CD4-positive, alpha-beta T cell treated with Interleukin-6 for 4 hours (primary cell): ENCODE results near the gene KIAA1671.
"Not testable (repeated sequence)": the region's sequence is repeated elsewhere in the genome, so short reads cannot be mapped to it uniquely, and the experiment has no call there.

Experiments
- DNase-seq: peaks from one replicate; pipeline ENCODE4 v3.0.0-alpha.2; 2020; ENCODE audit warnings: mixed read lengths

KIAA1671 gene

DNA sequence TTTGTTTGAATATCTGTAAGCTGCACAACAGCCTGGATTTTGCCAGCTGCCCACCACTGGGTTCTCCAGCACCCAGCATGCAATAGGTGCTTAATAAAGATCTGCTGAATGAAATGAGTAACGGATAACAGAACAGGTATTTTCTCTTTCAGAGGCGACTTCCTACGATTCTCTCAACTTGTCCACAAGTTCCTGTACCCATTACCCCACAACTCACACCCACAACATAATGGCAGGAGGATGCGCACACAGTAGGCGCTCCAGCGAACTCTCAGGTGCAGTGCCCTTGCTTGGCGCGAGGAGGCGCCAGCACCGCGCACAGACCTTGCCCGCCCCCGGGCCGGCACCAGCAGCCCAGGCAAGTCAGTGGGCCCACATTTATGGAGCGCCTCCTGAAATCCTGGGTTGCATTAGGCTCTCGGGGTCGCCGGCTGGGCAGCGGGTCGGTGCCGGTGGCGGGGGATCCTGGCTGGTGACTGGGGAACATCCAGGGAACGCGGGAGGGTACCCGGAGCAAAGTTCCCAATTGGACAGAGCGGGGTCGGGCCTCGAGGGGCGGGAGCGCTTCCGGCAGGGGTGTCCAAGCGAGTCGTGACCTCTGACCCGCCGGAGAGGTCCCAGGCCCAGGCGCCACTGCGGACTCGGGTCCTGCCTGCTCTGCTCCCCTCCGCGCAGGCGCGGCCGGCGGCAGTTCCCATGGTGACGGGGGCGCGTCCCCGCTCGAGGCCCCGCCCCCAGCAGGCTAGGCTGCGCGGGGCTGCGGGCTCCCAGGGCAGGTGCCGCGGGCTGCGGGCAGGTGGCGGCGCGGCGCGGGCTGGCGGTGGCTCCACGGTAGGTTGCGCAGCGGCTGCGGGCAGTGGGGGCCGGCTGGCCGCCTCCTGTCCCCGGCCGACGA, at the start of gene KIAA1671:
KIAA1671 (plus strand) TSS at position 775 of the 895 bp plus-strand sequence. CDS start 75,284 bp downstream, outside the sequence.
- peak; percentile 87 for DNase-seq

DNA sequence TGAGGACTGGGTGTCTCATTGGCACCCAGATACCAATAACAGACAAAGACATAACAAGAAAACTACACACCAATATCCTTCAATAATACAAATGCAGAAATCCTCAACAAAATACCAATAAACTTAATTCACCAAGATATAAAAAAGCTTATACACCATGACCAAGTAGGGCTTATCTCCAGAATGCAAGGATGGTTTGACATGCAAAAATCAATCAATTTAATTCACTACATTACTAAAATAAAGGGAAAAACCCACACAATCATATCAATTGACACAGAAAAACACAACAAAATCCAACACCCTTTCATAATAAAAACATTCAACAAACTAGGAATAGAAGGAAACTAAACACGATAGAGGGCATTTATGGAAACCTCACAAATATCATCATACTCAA, 46.6 kb upstream of the KIAA1671 start:
- no peak for DNase-seq

DNA sequence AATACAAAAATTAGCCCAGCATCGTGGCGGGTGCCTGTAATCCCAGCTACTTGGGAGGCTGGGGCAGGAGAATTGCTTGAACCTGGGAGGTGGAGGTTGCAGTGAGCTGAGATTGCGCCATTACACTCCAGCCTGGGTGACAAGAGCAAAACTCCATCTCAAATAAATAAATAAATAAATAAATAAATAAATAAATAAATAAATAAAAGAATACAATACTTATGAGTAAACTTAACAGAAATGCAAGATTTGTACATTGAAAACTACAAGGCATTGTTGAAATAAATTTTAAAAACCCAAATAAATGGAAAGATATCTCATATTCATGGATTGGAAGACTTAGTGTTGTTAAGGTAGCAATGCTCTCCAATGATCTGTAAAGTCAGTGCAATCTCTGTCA, 45.4 kb upstream of the KIAA1671 start:
- not testable (repeated sequence) for DNase-seq

DNA sequence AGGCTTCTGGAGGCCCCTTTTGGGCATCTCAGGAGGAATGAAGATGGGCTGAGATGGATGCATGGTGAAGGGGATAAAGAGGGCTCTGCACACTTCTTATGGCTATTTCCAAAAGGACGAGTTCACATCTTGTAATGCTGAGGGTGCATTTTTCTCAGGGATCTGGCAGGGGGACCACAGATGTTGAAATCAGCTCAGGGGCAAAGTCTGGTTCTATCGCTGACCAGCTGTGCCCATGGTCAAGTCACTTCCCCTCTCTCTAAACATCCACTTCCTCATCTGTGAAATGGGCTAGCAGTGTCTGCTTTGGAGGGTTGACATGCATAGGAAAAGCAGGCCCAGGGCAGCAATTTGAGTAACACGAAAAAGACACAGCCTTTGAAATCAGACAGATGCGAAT, 32.5 kb upstream of the KIAA1671 start:
- no peak for DNase-seq

DNA sequence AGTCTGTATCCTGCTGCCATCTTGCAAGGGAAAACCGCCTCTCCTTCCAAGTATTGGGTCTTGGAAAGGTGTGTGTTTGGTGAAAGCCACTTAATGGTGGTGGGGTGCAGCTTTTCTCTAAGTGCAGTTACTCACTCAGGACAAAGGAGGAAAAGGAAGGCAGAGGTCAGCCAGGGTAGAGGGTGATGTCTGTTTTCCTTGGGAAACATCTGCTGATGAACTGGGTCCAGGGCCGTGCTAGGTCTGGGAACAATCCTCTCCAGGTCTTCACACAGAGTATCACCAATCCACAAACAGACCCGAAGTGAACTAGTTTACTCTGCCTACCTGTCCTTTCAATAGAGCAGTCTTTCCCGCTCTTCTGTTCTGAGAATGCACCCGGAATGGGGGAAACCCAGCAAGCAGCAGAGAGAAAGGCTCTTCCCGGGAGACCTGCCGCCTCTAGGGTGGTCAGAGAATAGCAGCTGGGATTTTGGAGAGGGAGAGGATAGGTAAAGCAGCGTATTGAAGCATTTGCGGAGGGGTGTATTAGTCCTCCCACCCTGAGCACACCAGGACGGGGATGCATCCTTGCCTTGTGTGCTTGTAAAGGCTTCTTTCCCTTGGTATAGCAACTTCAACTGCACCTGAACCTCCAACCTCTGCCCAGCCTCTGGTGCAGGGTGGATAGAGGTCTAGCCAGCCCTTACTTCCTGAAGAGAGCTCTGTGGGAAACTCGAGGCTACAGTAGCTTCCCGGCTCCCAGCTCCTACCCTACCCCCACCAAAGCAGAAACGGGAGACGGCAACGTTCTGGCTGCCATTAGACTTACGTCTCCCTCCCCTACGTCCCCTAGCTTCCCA, 26.7 kb upstream of the KIAA1671 start:
- no peak for DNase-seq

DNA sequence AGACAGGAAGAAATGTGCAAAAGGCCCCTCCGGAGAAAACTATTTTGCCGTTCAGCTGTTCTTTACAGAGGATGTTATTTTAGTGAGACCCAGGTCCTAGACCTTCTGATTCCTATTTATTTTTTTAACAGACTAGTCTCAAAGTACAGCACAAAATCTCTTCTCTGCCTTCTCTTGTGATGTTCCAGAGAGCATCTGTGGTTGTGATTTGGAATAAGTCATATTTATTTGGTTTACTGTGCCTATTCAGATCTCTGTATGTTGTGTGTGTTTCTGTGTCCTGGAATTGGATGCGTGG, 26.1 kb upstream of the KIAA1671 start:
- DNase-seq, result no peak

DNA sequence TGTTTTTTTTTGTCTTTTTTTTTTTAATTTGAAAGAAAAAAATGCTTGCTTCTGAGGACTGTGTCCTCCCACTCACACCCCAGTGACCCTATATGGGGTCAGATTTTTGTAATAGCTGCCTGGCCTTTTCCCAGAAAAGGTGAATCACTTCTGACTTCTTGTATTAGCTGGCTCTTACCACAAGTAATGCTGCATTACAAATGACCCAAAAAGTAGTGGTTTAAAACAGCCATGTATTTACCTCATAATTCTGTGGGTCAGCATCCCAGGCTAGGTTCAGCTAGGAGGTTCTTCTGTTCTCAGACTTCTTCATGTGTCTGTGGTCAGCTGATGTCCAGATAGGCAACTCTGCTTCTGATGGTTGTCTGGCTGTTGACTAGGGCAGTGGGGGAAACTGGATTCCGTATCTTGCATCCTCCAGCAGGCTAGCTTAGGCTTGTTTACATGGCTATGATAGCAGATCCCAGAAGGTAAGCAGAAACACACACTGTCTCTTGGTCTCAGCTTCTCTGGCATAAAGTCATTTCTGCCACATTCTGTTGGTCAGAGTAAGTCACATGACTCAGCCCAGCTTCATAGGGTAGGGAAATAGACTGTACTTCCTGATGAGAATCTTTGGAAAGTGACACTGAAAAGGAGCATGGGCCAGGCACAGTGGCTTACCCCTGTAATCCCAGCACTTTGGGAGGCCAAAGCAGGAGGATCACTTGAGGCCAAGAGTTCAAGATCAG, 25.5 kb upstream of the KIAA1671 start:
- no peak for DNase-seq

DNA sequence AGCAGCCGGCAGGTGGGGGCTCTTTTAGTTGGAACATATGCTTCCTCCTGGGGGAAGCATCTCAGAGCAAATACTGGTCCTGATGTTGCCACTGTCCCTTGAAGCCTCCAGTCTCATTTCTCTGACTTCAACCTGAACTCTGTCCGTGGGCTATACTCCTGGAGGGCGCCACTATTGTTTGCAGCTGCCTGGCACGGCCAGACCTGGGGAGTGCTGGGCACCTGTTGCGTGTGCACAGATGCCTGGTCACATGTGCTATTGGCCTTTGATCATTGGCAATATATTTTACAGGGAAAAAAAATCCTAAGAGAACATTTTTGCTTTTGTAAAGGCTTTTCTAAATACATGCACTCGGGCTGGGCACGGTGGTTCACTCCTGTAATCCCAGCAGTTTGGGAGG, 24.2 kb upstream of the KIAA1671 start:
- no peak for DNase-seq

DNA sequence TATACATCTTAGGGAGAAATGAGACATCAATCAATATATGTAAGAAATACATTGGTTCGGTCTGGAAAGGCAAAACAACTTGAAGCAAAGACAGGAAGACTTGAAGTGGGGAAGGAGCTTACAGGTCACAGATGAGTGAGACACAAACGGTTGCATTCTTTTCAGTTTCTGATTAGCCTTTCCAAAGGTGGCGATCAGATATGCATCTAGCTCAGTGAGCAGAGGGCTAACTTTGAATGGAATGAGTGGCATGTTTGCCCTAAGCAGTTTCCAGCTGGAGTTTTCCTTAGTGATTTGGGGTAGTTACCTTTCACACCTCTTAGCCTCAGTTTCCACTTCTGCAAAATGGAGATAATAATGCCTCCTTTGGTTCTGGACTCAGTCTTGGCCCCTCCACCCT, 21.8 kb upstream of the KIAA1671 start:
- no peak for DNase-seq

DNA sequence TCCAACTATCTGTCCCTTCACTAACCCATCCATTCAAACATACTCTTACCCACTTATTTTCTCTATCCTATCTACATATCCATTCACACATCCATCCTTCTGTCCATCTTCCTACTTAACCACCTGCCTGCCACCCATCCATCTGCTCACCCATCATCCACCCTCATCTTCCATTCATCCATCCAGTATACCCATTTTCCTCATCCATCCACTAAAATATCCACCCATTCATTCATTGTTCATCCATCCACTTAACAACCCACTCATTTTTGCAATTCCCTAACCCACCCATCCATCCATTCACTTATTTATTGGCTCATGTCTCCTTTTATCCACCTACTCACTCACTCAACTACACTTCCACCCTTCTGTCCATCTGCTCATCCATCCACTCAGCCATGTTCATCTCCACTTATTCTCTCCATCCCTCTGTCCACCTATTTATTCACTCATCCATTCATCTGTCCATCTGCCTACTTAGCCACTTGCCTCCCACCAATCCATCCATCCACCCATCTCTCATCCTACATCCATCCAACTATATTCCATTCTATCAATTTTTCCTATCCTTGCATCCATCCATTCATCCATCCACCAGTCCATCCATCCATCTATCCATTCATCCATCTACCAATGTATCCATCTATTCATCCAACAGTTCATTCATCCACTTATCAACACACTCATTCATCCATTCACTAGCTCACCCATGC, 16.6 kb upstream of the KIAA1671 start:
- DNase-seq, result no peak

DNA sequence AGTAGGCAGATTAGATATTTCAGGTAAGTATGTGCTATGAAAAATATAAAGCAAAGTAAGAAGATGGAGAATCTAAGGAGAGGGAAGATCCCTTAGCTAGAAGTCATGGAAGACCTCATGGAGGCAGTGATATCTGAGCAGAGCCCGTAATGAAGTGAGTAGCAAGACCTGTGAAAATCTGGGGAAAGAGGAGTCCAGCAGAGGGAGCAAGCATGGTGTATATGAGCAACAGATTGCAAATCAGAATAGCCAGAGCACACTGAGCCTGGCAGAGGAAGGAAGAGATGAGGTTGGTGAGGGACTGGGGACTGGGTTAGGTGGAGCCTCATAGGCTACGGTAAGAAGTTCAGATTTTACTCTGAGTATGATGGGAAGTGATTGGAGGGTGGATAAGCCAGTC, 15.4 kb upstream of the KIAA1671 start:
- no peak for DNase-seq

DNA sequence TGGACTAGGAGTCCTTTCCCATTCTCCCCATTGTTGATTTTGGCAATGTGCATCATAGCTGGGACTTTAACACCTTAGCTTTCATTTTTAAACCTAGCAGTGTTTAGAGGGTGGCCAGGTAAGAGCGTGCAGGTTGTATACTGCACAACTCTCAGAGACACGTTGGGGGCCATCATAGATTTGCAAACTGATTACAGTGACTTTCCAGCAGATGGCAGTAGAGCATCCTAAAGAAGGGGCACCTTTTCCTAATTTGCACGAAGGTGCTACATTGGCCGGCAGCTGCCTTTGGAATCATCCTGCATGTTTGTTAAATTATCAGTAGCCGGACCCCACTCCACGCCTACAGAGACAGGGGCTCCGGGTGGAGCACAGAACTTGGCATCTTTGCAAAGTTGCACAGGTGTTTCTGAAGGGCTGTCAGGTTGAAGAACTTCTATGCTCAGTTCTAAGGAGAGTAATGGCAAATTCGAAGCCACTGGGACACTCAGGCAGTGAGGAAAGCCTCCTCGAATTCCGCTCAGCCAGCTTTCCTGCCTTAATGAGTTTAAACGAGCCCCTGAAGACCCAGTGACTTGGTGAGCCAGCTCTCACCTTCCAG, 13.7 kb upstream of the KIAA1671 start:
- peak; percentile 43 for DNase-seq

DNA sequence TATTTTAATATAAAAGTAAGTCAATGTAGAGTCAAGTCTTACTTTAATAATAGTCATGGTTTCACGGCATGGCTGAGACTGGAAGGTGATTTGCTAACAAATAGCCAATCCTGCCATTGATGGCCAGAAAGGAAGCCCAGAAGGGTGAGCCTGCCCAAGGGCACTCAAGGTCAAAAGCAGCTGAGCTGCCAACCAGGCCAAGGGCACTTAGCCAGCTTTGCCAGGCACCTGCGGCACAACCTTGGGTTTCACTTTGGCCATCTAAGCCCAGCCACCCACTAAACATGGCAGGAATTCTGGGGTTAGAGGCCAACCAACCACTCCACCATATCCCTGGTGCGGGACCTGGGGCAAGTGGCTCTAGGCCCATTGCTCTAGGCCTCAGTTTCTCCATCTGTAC, 10.2 kb upstream of the KIAA1671 start:
- DNase-seq, result no peak

DNA sequence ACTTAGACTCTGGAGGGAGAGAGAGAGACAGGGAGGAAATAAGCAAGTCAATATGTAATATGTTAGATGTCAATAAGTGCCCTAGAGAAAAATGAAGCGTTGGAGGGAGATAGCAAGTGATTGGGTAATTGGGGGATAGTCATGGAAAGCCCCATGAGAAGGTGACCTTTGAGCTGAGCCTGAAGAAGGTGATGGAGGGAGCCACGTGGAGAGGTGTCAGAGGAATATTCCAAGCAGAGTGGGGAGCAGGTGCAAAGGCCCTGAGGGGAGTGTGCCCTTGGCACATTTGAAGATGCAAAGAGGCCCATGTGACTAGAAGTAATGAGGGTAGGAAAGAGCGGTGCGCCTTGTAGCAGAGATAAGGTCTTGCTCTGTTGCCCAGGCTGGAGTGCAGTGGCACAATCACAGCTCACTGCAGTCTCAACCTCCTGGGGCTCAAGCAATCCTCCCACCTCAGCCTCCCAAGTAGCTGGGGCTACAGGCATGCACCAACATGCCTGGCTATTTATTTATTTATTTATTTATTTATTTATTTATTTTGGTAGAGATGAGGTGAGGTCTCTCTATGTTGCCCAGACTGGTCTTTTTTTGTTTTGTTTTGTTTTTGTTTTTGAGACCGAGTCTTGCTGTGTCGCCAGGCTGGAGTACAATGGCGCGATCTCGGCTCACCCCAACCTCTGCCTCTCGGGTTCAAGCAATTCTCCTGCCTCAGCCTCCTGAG, 8.1 kb upstream of the KIAA1671 start:
- DNase-seq, result no peak

DNA sequence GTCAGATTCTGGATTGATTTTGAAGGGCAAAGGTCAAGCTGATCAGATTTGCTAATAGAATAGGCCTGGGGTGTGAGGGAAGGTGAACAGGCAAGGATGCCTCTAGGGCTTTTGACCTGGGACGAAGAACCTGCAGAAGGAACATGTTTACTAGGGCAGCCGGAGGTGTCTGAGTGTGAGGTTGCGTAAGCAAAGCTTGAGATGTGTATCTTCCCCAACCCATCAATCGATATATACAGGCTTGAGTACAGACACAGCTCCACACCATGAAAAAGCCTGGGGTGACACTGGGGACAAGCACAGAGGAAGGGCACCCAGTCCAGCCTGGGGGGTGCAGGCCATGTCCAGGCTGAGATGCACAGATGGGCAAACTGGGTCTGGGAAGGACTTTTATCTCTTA, 7.1 kb upstream of the KIAA1671 start:
- no peak for DNase-seq

DNA sequence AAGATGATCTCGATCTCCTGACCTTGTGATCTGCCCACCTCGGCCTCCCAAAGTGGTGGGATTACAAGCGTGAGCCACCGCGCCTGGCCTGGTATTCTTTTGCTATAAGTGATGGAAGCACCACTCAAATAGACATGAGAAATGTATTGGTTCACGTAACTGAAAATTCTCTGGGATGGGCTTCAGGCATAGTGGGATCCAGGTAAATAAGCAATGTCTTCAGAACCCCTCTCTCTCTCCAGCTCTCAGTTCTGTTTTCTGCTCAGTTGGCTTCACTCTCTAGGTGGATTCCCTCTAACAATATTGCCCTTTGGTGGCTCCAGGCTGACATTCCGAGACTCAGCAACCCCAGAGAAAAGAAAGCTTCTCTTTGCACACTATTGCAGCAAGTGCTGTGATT, 5.1 kb upstream of the KIAA1671 start:
- no peak for DNase-seq

DNA sequence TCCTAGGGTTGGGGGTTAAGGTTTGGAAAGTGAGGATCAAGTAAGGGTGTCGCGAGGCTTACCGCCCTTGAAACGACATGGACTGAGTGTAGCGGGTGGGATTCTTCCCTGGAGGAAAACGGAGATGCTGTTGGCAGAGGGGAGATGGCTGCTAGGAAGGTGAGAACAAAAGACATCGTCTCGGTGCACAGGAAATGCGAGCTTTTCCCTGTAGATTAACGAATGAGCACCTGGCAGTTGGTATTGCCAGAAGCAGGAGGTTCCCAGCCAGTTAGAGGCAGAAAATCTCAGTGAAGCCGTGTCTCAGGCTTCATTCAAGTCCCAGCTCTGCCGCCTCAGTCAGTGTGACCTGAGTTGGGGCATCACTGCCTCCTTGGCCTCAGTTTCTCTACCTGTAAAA, 4.6 kb upstream of the KIAA1671 start:
- DNase-seq, result no peak

DNA sequence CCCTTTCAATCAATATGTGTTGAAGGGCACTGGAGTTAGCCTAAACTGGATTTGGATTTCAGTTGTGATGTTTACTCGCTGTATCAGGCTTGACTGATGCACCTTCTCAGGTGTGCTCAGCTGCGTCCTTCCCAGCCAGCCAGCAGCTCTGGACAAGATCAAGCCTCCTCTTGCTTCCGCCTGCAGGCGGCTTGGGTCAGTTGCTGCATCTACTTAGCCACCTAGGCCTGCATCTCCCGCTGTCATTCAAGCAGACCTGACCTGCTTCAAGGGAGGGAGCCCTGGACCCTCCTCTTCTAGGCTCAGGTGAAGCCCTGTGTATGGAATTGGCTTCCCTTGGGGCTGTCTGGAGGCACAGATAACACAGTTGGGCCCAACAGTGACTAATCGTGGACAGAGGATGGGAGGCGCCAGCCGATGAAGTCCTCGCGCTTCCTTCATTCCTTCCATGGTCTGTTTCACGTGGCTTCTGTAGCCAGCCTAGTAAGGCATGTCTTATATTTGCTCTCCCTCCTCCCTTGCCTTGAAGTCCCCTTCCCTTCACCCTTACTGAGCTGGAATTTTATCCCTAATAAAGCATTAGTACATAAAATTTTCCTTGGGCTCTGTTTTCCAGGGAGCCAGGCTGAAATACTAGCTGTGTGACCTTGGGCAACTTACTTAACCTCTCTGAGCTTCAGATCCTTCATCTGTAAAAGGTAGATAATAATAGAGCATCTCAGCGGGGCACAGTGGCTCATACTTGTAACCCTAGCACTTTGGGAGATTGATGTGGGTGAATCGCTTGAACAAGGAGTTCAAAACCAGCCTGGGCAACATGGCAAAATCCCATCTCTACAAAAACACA, 3.9 kb upstream of the KIAA1671 start:
- DNase-seq, result no peak

DNA sequence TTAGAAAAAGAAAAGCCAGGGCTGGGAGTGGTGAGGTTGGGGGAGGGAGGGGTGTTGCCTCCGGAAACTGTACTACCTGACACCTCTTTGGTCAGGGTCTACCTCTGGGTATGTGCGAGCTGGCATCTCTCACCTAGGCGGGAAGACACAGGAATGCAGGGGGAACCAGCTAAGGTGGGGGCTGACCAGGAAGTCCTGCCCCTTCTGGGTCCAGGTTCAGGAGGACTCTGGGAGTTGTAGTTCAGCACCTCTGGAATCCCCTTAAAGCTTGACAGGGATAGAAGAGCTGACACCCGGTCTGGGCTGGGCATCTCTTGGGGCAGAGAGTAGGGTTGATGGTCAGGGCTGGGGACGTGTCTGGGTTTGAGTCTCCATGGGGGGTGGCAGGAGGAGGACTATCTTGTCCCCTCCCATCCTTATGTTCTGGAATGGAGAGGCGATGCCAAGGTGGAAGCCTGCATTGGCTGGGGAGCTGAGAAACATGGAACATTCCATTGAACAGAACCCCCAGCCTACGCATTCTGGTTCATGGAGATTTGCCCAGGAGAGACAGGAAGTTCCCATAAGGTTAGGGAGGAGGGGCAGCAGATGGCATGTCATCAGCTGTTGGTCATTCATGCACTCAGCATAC, 2.1 kb upstream of the KIAA1671 start:
- DNase-seq, result no peak

DNA sequence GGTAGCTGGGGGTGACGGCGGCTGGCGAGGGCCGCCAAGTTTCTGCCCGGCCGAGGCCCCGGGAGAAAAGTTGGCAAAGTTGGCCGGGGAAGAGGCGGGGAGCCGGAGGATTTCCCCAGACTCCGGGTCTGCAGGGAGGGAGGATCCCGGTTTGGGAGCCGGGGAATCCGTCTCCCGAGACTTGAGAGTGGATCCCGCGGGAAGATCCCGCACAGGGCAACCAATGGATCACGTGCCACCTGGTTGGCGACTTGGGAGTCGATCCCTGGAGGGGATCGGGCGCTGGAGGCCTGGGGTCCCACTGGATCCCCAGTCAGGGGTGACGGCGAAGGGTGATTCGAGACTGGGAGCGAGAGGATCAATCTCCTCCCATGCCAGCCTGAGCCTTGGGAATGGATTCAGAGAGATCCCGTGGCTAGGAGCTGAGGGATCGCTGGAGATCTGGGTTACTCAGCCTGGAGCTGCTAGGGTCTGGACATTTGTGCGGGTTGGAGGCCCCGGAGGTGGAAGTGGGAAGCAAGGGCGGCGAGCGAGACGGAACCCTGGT, 394 bp downstream of the KIAA1671 start:
- DNase-seq, result peak; percentile 2
